ENCODE data around the gene ATP10A.

DNA sequence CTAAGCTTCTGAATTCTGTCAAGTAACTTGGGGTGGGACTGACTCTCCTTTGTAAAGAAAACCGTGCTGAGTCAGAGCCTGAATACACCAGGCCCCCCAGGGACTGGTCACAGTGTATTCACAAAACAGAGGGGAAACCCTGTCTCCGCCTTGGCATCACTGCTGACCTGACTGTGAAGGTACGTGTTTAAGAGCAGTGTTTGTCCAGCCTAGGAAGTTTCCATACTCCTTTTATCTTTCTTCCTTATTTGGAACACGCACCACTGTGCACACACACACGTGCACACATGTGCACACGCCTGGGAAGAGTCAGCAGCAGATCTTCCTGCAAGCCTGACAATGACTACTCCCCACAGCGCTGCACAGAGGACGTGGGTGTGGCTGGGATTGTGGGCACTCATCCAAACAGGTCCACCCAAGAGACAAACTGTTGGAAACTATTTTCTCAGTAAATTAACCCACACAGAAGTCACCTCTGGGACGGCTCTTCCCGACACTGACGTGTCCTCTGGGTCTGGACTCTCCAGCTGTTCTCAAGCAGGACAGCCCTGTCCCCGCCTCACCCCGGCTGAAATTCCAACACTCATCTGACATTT is 87.7 kb downstream of the ATP10A start:
- TF ChIP-seq, protein P1, sequence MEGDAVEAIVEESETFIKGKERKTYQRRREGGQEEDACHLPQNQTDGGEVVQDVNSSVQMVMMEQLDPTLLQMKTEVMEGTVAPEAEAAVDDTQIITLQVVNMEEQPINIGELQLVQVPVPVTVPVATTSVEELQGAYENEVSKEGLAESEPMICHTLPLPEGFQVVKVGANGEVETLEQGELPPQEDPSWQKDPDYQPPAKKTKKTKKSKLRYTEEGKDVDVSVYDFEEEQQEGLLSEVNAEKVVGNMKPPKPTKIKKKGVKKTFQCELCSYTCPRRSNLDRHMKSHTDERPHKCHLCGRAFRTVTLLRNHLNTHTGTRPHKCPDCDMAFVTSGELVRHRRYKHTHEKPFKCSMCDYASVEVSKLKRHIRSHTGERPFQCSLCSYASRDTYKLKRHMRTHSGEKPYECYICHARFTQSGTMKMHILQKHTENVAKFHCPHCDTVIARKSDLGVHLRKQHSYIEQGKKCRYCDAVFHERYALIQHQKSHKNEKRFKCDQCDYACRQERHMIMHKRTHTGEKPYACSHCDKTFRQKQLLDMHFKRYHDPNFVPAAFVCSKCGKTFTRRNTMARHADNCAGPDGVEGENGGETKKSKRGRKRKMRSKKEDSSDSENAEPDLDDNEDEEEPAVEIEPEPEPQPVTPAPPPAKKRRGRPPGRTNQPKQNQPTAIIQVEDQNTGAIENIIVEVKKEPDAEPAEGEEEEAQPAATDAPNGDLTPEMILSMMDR (IDR thresholded peaks at IDR 0.05; ENCODE audit: low read length) = no peak
- no peak for TF ChIP-seq EZH2 (IDR thresholded peaks at IDR 0.05; ENCODE audit: borderline replicate concordance, low read length)
